PC-9 (cell line): ENCODE measurements around the gene ARID3B. TPM values are rescaled to one million over a fixed set of nuclear protein-coding genes. Genes with fewer than 3 reads are reported as not detected.

Experiments used
- BruUV-seq: library from RNA; stranded (reverse); fragments of 400-500 nt; replicated peaks from 2 replicates; lab custom pipeline; 2021; lab: Mats Ljungman, UMichigan
- CTCF ChIA-PET: fragments of 300-600 bp; sonication (Branson Sonifier 250); formaldehyde crosslinking; loops from one replicate; lab custom pipeline; 2022; ENCODE audit warnings: antibody characterized with exemption; lab: Charles Lee
- POLR2A ChIA-PET: fragments of 300-600 bp; sonication (Branson Sonifier 250); formaldehyde crosslinking; loops from one replicate; lab custom pipeline; 2022; ENCODE audit warnings: antibody characterized with exemption; ENCODE audit not compliant: unreplicated experiment; lab: Charles Lee
- DNase-seq, 2 experiments: peaks; one replicate each; pipeline versions ENCODE4 v3.0.0 to v3.0.0-alpha.2; 2015 to 2022; ENCODE audit warnings: mixed read lengths in 1 of 2
- H2AFZ ChIP-seq: fragments of 200-600 bp; sonication (generic); 2 replicates; pipeline ENCODE4 v1.8.1; 2017; ENCODE audit warnings: antibody characterized with exemption
- H3F3A ChIP-seq: fragments of 200-600 bp; sonication (generic); 2 replicates; pipeline ENCODE4 v1.8.1; 2017; ENCODE audit warnings: antibody characterized with exemption, mild to moderate bottlenecking, low read depth; ENCODE audit not compliant: insufficient read depth
- H3K27ac ChIP-seq: fragments of 200-600 bp; sonication (generic); 2 replicates; pipeline ENCODE4 v1.6.1; 2016; ENCODE audit warnings: mixed run types
- H3K27me3 ChIP-seq: fragments of 200-600 bp; sonication (generic); 2 replicates; pipeline ENCODE4 v1.6.1; 2016; ENCODE audit warnings: low read depth, mixed run types; ENCODE audit not compliant: insufficient read depth
- H3K36me3 ChIP-seq: fragments of 200-600 bp; sonication (generic); 2 replicates; pipeline ENCODE4 v1.6.1; 2016; ENCODE audit warnings: low read depth, mixed run types
- H3K4me1 ChIP-seq: fragments of 200-600 bp; sonication (generic); replicated peaks from 2 replicates; pipeline ENCODE4 v1.6.1; 2016; ENCODE audit warnings: mixed run types; ENCODE audit not compliant: insufficient read depth
- H3K4me2 ChIP-seq: fragments of 200-600 bp; sonication (generic); 2 replicates; pipeline ENCODE4 v1.6.1; 2017; ENCODE audit warnings: mixed run types
- H3K4me3 ChIP-seq: fragments of 200-600 bp; sonication (generic); 2 replicates; pipeline ENCODE4 v1.6.1; 2016; ENCODE audit warnings: mixed run types
- H3K79me2 ChIP-seq: fragments of 200-600 bp; sonication (generic); 2 replicates; pipeline ENCODE4 v1.6.1; 2017; ENCODE audit warnings: low read depth, mixed run types
- H3K9me2 ChIP-seq: fragments of 200-600 bp; sonication (generic); 2 replicates; pipeline ENCODE4 v1.8.1; 2017; ENCODE audit warnings: mild to moderate bottlenecking; ENCODE audit not compliant: insufficient read depth
- H3K9me3 ChIP-seq: fragments of 200-600 bp; sonication (generic); 2 replicates; pipeline ENCODE4 v1.8.1; 2016; ENCODE audit warnings: low read depth; ENCODE audit not compliant: insufficient read depth
- H4K20me1 ChIP-seq: fragments of 200-600 bp; sonication (generic); 2 replicates; pipeline ENCODE4 v1.8.1; 2017; ENCODE audit not compliant: insufficient read depth
- CTCF ChIP-seq: fragments of 200-600 bp; sonication (generic); conservative IDR thresholded peaks from 2 replicates; pipeline ENCODE4 v1.6.1; 2017; ENCODE audit warnings: mixed run types, antibody characterized with exemption, mild to moderate bottlenecking, moderate library complexity
- EZH2 ChIP-seq: fragments of 200-600 bp; sonication (generic); IDR thresholded peaks from 2 replicates; pipeline ENCODE4 v1.8.0; 2017; ENCODE audit warnings: antibody characterized with exemption, low read depth
- intact Hi-C: fragments of 100-400 bp; cut with micrococcal nuclease; formaldehyde crosslinking; loops from one replicate; pipeline ENCODE4 v1.10.0; 2022; ENCODE audit not compliant: unreplicated experiment
- total RNA-seq: library from RNA; stranded (reverse); gene quantifications from 2 replicates; pipeline ENCODE4 v1.2.3, GENCODE V29; 2021

ARID3B gene
- total RNA-seq, 1 experiment from 2014 or later = 9.6 TPM

GRCh38 chr15:74613089-74613952 is 72.3 kb downstream of the ARID3B start:
- H3K79me2 ChIP-seq = peaks cover 27% of the 10 kb centered on the region
- intact Hi-C loops = no loop called here
- no peaks in the 10 kb centered on the region for H3K36me3 ChIP-seq
- no peaks in the 10 kb centered on the region for H3K9me2 ChIP-seq
- CTCF ChIA-PET = interaction anchor here (0.5 to 0.6 kb wide), 2 partner anchors 67 to 122 kb away, joined by 3 to 10 read pairs; no protein-coding TSS in a partner anchor
- POLR2A ChIA-PET = no interaction called here
- peaks cover 18% of the 10 kb centered on the region for H3K4me1 ChIP-seq
- H4K20me1 ChIP-seq = peaks cover 19% of the 10 kb centered on the region
- peaks cover 19% of the 10 kb centered on the region for H3K27me3 ChIP-seq
- H3K9me3 ChIP-seq = no peaks in the 10 kb centered on the region
- H3K4me2 ChIP-seq = peak overlapping the region; percentile 84
- peak overlapping the region; percentile 97; the same call in 1 of the 2 replicates for H2AFZ ChIP-seq
- no peak for TF ChIP-seq CTCF
- no peak for TF ChIP-seq EZH2
- no TSS peak for BruUV-seq
- DNase-seq = peak in 1 of 2 experiments; percentile 21
- H3K4me3 ChIP-seq = no peak overlapping the region; the same call in 1 of the 2 replicates
- H3F3A ChIP-seq = peaks cover 27% of the 10 kb centered on the region
- H3K27ac ChIP-seq = no peak overlapping the region

GRCh38 chr15:74613953-74614743 is 73.1 kb downstream of the ARID3B start:
- intact Hi-C loops = loop anchor here (1.0 to 2.0 kb wide), 2 partner anchors 26 to 73 kb away; partner anchors contain the start of gene ARID3B
- Histone ChIP-seq H3K9me2 (no peaks in the 10 kb centered on the region), H4K20me1 (peaks cover 27% of the 10 kb centered on the region), H3K4me1 (peaks cover 18% of the 10 kb centered on the region), H3K4me3 (peak overlapping the region; percentile 87), H3F3A (peaks cover 27% of the 10 kb centered on the region), H3K4me2 (peak overlapping the region; percentile 84), H2AFZ (peak overlapping the region; percentile 97), H3K27ac (no peak overlapping the region), H3K27me3 (peaks cover 11% of the 10 kb centered on the region), H3K9me3 (no peaks in the 10 kb centered on the region), H3K79me2 (peaks cover 35% of the 10 kb centered on the region), H3K36me3 (no peaks in the 10 kb centered on the region)
- no TSS peak for BruUV-seq
- peak in 1 of 2 experiments; percentile 56 for DNase-seq
- POLR2A ChIA-PET = interaction anchor here (0.6 kb wide), 2 partner anchors 68 to 90 kb away, joined by 4 to 5 read pairs; no protein-coding TSS in a partner anchor
- CTCF ChIA-PET = interaction anchor here (0.5 kb wide), 1 partner anchor 122 kb away, joined by 10 read pairs; no protein-coding TSS in a partner anchor
- TF ChIP-seq EZH2 (no peak), CTCF (no peak)
